Kasumi-1 (cell line): ENCODE results near the gene SLC22A31.
A peak's percentile ranks its signal among the peaks of the same experiment; 100 is the strongest.
"Not testable (repeated sequence)": the region's sequence is repeated elsewhere in the genome, so short reads cannot be mapped to it uniquely, and the experiment has no call there.

Experiments
- DNase-seq, 2 experiments: peaks; one replicate each; lab custom pipeline; 2025; lab: John Stamatoyannopoulos, UW

SLC22A31 gene

GRCh38 chr16:89200124-89200849 lies at the start of gene SLC22A31:
Gene SLC22A31, minus strand, starts transcription at chr16:89200537. Its CDS starts 36 bp downstream, at chr16:89200501.
- no peak for DNase-seq

DNA sequence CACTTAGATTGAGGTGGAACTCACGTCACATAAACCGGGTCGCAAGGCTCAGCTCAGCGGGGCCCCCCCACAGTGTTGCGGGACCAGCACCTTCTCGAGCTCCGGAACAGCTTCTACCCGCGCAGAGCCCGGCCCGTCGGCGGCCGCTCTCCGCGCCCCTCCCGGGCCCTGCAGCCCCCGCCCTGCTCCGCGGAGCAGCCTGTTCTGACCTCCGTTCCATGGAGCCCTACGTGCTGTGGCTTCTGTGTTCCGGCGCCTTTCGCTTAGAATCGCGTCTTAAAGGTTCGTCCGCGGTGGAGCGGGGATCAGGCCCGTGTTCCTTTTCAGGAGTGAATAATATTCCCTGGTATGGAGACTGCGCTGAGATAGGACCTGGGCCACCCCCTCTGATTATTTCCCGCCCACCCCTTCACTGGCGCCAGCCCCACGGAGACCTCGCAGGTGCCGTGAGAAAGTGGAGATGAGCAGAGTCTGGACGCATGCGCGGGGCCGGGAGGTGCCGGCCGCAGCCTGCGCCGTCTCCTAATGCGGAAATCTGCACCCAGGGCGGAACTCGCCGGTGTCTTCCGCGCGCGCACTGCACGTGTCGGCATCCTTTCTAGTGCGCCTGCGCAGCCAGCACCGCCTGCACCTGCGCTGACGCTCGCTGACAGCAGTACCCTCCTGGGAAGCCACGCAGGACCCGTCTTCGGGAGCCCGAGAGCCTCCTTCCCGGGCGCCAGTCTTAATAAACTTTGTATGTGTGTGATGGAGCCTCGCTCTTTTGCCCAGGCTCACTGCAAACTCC lies 48.1 kb upstream of the SLC22A31 start:
- no peak for DNase-seq

DNA sequence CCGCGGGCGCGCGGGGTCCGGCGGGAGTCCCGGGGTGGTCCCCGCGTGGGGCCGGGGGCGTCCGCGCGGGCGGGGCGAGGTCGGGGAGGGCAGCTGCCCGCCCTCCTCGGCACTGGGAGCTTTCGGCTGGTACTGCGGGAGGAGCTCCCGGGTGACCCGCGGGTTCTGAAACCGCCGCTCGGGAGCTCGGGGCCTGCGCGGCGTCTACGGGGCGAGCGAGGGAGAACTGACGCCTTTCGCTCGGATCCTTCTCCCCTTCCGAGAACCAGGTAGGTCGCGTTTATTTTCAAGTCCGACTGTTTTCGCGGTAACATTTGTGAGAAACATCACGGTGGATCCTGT lies 47.4 kb upstream of the SLC22A31 start:
- not testable (repeated sequence) for DNase-seq

DNA sequence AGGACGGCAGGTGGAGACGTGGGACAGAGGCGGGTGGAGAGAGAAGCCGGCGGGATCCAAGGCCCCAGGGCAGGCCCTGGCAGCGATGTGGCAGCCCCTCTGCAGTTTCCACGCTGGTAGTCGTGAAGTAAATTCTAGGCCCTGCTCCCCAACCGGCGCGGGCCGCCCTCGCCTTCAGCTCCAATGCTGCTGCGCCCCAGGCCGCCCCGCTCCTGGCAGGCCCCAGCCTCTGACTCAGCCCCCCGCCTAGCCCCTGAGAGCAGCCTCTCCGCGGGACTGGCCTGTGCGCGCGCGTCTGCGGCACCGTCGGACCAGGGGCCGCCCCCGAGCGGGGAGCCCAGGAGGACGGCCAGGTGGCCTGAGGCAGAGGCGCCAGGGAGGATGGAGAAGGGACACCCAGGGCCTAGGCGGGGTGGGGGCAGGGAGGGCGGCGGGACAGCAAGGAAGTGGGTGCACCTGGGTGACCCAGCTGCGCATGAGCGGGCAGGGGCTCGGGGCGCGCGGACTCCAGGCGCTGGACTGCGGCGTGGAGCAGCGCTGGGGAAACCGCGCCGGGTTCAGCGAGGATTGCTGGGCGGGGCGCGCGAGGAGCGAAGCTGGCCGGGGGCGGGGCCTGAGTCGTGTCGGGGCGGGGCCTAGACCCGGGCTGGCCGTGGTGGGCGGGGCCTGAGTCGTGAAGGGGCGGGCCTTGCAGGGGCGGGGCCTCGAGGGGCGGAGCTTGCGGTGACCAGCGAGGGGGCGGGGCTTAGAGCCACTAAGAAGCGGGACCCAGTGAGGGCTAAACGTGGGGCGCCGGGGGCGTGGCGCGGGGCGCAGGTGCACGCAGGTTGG lies 46.8 kb upstream of the SLC22A31 start:
- DNase-seq: peak in 1 of 2 experiments; percentile 22

- DNase-seq: no peak
These were observed 46.1 kb upstream of the SLC22A31 start for GRCh38 chr16:89246383-89246902.

- DNase-seq: no peak
These were observed 44.4 kb upstream of the SLC22A31 start for GRCh38 chr16:89244754-89245153.

- DNase-seq: not testable (repeated sequence)
These were observed 43.9 kb upstream of the SLC22A31 start for GRCh38 chr16:89244264-89244663.

GRCh38 chr16:89243664-89244063 lies 43.3 kb upstream of the SLC22A31 start:
- no peak for DNase-seq

DNA sequence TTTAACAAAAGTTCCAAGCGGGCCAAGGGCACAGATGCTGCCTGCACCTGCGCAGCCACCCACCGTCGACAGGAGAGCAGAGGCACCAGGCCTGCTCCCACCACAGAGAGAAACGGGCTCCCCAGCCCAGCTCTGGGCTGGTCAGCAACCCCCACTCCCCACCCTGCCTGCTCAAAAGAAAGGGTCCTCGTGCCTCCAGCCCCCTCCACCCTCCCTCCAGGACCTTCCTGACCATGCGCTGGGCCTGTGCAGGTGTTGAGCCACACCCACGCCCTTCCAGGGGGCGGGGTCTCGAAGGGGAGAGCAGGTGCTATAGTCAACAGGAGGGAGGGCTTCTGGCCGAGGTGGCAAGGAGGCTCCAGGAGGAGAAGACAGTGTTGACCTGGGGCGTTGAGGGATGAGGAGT lies 42.5 kb upstream of the SLC22A31 start:
- DNase-seq: no peak

GRCh38 chr16:89241187-89242007 lies 41.1 kb upstream of the SLC22A31 start:
- DNase-seq: peak; percentile 81 to 89

- no peak for DNase-seq
These were observed 37.4 kb upstream of the SLC22A31 start for GRCh38 chr16:89237733-89238132.

- peak; percentile 84 to 85 for DNase-seq
These were observed 33.5 kb upstream of the SLC22A31 start for GRCh38 chr16:89233678-89234490.

DNA sequence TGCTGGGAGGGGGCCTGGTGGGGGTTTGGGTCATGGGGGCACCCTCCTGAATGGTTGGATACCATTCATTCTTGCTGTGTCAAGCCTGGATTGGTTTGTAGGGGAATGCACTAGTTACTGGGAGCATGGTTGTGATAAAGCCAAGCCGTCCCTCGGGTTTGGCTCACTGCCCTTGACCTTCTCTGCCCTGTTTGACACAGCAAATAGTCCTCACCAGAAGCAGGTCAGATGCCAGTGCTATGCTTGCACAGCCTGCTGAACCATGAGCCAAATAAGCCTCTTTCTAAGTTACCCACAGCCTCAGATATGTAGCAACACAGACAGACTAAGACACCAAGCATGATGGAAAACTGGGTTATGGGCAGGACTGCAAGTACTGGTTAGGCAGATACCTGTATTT lies 31.8 kb upstream of the SLC22A31 start:
- no peak for DNase-seq

DNA sequence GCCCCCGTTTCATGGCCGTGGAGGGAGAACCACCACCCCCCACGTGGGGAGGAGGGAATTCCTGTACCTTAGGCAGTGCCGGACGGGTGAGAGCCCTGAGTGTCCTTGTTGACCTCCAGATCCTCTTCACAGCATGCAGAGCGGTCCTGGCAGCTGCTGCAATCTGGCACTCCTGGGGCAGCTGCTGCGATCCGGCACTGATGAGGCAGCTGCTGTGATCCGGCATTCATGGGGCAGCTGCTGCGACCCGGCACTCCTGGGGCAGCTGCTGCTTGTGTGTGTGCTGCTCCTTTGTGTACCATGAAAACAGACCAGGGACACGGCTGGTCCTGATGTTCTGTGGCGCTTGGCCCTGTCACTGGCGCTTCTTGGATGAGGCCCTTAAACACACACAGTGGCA lies 29.9 kb upstream of the SLC22A31 start:
- DNase-seq: no peak

GRCh38 chr16:89224665-89225064 lies 24.3 kb upstream of the SLC22A31 start:
- no peak for DNase-seq

DNA sequence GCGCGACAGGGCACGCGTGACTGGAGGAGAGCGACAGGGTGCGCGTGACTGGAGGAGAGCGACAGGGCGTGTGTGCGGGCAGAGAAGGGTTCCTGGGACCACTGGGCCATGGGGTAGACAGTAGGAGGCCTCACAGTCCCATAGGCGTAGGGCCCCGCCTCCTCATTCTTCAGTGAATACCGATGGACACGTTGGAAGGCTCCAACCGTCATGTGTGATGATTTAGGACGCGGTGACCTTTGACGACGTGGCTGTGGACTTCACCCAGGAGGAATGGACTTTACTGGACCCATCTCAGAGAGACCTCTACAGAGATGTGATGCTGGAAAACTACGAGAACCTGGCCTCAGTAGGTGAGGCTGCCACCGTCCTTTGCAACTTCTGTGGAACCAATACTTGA lies 22.6 kb upstream of the SLC22A31 start:
- no peak for DNase-seq

GRCh38 chr16:89221604-89222003 lies 21.3 kb upstream of the SLC22A31 start:
- DNase-seq: no peak

- DNase-seq: no peak
These were observed 19.0 kb upstream of the SLC22A31 start for GRCh38 chr16:89219365-89219764.

GRCh38 chr16:89217388-89218191 lies 17.3 kb upstream of the SLC22A31 start, which contains the start of gene ZNF778:
Gene ZNF778, plus strand, starts transcription at chr16:89217703. Its CDS starts 3,425 bp downstream, at chr16:89221128.
- DNase-seq: peak; percentile 82 to 85

DNA sequence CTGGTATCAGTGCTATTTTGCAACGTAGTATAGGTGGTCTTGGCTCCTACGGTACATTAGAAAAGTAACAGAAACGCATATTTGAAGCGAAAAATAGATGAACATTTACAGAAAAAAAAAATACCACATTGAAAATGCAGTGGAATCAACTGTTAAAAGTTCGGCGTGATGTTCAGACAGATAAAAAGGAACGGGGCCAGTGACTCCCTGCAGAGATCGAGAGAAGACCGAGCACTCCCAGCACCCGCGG lies 16.7 kb upstream of the SLC22A31 start:
- no peak for DNase-seq
